Measurements from ENCODE around the gene HBB.

HBB gene

DNA sequence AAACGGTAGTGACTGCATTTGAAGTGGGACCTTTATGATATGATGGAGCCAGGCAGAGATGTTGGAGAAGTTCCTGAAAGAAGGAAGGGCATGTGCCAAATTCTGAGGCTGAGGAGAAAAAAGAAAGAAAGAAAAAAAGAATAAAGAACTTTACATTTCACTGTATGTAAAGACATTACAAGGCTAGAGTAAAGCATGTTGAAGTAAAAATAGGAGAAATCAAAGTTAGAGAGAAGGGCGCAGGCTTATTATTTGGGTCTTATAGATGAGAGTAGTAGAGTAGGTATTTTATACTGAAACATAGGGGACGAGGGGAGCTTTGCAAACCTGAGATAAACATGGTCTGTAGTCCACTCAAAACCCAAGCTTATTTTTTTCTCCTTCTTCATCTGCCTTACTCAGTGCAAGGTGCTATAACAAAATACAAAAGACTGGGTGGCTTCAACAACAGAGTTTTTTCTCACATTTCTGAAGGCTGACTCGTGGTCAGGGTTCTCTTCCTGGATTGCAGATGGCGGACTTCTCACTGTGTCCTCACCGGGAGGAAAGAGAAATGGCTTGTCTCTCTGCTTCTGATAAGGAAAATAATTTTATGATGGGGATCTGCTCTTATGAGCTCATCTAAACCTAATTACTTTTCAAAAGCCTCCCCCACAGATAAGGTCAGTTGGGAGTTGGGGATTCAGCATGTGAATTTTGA is 20.1 kb upstream of the HBB start:
- no peak for DNase-seq

DNA sequence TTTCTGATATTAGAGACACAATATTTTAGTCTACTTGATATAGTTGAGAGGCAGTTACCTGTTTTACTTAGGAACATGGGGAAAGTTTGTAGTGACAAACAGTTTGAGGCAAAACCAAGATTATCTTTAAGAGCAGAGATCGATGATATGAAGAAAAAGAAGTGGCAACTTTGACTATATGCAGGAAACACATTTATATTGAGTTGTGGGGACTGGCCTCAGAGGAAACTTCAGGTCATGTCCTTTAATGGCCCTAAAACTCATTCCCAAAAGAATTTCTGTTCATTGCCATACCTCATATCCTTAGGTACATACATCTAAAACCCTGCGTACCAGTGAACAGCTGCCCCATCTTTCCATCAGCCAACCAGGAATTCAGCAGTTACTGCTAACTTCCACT is 18.3 kb upstream of the HBB start:
- no peak for DNase-seq

DNA sequence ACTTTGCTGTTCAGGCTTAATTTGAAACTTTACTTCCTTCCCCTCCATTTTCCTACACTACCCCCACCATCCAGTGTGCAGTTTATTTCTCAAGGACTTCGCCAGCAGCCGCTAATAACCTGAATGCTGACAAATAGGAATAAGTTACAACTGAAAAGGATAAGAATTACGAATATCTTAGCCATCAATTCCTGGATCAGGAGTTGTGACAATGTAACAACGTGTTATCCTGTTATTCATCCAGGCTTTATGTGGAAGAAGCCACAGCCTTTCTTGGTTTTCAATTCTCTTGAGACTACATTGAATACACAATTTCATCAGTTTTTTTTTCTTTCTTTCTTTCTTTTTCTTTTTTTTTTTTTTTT is 16.9 kb upstream of the HBB start:
- DNase-seq = no peak

DNA sequence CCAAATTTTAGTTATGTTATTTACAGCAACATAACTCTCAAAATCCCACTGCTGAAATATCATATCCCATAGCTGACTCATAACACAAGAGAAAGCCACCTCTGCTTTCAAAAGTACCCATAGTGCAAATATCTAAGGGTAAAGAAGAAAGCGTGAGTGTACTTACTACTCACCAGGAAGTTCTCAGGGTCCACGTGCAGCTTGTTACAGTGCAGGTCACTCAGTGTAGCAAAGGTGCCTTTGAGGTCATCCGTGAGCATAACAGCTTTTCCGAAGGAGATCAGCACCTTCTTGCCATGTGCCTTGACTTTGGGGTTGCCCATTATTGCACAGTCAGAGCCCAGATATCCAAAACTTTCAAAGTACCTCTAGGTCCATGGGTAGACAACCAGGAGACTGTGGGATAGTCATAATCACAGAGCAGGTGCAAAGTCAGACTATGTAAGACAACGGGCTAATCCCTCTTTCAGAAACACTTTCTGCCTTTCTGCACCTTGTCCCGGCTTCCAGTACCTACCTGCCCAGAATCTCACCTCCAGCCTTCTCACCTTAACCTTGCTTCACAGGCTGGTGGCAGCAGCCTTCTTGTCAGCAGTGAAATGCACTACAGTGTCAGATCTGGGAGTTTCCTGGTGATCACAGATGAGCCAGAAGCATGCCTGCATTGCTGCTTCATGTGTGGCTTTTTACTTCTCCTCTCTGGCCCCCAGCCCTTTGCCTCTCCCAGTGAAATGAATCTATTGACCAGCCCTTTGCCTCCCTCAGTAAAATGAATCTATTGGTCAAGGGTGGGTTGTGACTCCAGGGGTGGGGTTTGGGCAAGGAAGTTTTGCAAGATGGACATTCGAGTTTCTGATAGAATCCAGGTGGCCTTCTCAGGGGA is 16.3 kb upstream of the HBB start:
- no peak for DNase-seq

DNA sequence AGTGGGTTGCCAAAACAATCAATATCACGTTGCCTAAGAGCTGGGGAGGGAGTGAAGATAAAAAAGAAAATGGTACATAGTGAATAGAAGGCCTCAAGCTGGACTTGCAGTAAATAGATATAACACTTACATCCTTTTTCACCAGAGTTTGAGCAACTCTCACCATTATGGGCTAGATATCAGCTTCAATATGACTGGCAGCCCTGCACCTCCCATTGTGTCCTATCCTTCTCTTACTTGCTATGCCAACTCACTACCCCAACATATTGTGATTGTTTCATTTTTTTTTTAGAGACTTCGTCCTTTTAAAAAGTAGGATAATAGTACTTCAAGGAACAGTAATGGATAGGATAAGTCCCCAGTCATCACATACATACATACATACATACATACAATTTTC is 15.3 kb upstream of the HBB start:
- DNase-seq = no peak

DNA sequence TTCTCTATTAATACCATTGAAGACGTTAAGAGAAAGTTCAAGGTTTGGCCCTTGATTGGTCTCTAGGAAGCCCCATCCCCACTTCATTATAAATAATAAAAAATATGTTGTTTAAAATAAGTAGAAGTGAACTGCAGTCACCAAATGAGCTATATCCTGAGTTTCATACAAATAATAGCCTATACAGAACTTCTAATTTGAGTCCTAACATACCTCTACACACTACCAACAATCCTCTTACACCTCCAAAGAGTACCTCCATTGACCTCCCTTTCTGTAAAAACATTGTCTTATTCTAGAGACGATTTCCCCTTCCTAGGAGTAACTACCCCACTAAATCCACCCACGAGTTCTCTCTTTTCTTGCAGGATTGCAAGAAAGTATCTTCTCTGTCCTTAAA is 14.6 kb upstream of the HBB start:
- no peak for DNase-seq

DNA sequence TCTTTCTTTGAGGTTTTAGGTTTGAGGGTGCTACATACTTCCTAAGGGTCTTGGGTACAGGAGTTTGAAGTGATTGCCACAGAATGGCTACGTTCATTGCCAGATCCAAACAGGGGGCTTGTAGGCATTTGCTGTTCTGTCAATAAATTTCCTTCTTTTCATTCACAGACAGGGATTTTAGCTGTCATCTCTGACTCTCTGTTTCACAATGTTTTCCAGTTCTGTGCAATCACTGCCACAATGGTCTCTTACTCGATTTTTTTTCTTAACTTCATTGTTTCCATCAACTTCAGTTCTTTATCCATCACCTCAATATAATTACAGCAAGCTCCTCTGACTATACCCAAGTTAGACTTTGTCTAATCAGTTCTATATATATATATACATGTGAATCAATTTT is 13.6 kb upstream of the HBB start:
- no peak for DNase-seq

DNA sequence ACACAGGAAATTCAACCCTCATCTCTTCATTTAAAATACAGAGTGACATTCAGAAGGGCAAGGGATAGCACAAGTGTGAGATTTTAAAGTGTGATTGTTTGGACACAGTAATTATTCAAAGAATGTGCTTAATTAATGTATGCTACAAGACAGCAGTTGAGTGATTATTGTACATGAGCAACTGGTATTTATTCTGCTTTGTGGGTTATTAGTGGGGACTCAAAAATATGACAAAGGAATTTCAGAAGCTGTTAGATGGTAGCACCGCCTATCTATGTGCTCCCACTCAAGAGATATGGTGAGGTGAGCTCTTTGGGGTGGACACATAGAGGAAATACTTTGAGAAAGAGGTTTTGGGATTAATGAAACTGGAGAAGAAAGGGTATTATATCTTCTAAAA is 13.2 kb upstream of the HBB start:
- no peak for DNase-seq

DNA sequence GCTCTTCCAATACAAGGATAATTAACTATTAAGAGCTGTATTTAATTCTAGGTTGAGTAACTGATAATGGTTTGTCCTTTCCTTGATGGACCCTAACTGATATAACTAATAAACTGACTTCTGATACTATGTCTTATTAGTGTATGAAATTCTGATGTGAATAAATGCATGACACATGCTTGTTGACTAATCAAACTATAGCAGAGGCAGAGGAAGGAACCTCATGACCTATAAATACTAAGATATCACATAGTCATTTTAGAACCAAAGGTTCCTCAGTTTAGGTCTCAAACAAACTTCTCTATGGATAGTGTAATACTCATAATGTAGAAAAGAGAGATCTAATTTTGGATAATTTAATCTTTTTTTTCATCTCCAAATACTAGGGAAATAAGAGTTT is 12.2 kb upstream of the HBB start:
- no peak for DNase-seq

DNA sequence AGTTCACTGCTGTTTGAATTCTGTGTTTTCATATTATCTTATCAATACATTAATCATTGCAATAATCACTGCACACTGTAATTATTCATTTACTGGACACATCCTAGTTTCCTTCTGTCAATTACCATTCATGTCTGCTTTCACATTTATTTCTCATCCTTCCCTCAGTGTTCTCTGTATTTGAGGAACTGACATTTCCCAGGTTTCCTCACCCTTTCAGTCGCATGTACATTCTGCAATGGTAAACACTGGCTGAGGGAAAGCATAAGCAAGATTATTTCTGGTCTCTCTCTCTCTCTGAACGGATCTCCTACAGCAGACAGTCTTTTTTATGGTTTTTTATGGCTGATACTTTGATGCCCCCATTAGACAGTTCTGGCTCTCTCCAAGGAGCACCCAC is 11.6 kb upstream of the HBB start:
- no peak for DNase-seq

DNA sequence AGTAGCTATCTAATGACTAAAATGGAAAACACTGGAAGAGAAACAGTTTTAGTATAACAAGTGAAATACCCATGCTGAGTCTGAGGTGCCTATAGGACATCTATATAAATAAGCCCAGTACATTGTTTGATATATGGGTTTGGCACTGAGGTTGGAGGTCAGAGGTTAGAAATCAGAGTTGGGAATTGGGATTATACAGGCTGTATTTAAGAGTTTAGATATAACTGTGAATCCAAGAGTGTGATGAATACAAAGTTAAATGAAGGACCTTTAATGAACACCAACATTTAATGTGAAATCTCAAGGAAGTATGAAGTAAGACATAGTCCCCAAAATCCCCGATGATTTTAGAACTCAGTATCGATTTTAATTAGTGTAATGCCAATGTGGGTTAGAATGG is 10.5 kb upstream of the HBB start:
- DNase-seq = no peak

DNA sequence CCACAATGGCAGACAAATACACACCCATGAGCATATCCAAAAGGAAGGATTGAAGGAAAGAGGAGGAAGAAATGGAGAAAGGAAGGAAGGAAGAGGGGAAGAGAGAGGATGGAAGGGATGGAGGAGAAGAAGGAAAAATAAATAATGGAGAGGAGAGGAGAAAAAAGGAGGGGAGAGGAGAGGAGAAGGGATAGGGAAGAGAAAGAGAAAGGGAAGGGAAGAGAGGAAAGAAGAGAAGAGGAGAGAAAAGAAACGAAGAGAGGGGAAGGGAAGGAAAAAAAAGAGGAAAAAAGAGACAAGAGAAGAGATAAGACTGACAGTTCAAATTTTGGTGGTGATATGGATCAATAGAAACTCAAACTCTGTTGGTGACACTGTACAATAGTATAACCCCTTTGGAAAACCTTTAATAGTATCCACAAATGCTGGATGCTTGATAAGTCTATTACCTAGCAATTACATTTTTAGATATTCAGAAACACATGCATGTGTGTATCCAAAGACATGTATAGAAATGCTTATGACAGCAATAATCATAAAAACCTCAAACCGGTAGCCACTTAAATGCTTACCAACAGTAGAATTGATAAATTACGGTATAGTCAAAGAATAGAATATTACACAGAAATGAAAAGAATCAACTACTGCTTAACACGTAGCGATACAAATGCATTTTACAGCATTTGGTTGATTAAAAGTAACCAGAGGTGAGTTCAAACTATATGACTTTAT is 8.7 kb upstream of the HBB start:
- no peak for DNase-seq

DNA sequence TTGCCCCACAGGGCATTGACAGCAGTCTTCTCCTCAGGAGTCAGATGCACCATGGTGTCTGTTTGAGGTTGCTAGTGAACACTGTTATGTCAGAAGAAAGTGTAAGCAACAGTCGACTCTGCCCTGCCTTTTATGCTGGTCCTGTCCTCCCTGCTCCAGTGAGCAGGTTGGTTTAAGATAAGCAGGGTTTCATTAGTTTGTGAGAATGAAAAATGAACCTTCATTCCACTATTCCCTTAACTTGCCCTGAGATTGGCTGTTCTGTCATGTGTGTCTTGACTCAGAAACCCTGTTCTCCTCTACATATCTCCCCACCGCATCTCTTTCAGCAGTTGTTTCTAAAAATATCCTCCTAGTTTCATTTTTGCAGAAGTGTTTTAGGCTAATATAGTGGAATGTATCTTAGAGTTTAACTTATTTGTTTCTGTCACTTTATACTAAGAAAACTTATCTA is 7.5 kb upstream of the HBB start, which contains the start of gene HBD:
Gene HBD, minus strand, starts transcription at position 103 of the 454 bp plus-strand sequence. Its CDS starts 50 bp downstream, at position 53.
- DNase-seq = no peak

DNA sequence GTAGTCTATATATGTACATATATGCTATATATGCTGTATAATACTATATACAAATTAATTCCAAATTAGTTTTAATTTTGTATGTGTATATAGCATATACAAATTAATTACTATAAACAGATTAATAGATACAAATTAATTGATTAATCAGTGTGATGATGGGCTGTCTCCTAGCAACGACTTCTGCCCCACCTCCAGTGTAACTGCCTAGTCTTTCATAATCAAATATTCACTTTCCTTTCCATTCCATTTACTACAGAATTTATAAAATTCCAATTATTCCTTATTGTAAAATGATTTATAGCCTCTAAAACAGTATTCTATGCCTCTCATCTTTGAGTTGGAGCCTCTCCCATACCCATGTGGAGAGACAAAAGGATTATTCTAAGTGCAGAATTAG is 6.4 kb upstream of the HBB start:
- DNase-seq = no peak

DNA sequence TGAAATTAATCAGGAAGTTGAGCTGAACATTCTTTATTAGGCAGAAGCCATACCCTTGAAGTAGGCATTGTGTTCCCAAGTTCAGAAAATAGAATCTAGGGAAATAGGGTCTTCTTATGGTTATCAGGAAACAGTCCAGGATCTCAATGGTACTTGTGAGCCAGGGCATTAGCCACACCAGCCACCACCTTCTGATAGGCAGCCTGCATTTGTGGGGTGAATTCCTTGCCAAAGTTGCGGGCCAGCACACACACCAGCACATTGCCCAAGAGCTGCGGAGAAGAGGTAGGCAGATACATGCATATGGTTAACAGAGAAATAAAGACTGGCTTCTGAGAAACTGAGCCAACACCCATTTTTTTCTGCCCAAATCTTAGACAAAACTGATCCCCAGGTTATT is 6.0 kb upstream of the HBB start:
- DNase-seq = no peak

DNA sequence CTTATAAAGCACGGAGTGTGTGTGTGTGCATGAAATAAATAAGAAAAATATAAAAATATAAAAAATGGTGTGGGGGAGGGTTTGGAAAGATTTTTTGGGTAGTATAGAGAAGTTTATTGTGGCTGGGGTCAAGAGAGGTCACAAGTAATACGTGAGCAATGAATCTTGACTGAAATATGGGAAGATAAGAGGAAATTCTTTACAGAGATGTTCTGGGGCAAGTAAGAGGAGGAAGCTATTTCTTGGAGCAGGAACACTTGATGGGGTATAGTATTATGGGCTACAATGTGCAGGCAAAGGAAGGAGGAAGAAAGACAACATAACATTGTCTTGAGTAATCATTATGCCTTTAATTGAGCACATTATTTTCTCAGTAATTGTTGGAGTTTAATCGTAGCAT is 5.3 kb upstream of the HBB start:
- DNase-seq = no peak

DNA sequence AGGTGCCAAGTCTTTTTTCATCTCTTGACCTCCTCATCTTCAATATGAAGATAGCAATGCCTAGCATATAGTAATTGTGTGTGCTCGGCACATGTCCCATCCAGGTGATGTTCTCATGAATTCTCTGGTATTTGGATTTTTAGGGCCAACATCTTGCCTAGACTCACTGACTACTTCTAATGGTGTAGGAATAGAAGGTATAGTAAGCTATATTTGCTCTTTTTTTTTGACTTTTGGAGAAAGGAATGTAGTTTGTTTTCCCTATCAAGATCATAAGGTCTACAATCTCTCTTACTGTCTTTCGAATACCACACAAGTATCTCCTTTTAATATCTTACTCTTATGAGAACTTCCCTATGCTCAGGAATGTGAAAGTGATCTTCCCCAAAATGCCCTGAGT is 4.2 kb upstream of the HBB start:
- DNase-seq = no peak

DNA sequence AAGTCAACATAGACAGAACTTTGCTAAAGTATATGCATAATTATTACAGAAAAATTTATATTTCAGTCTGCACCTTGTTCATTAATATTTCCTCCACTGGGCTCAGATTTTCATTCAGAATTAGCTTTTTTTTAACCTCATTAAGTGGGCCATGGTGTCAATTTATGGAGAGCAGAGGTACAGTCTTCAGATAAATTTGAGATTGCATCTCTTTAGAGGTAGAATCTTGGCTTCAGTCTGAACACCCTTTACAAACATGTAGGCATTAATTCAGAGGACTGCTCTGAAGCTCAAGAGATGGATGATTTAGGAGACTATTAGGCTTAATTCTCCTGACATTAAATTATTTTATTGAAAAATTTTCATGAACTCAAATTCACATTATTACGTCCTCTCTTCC is 3.4 kb upstream of the HBB start:
- no peak for DNase-seq

DNA sequence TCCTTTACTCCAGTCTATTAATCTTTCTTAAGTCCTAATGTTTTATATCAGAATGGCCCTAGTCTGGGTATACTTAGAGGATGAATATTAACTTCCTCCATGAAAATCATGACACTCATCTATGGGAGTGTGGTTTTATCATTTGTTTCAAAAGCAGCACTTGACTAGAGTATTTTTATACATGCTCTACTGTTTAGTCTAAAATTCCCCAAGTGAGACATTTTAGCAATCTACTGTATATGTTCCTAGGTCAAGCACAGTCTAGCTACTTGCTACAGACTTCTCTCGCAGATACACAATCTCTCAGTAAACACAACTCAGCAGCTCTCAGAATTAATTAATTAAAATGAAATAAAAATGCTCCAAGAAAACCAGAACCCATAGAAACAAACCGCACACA is 2.9 kb upstream of the HBB start:
- DNase-seq = no peak

DNA sequence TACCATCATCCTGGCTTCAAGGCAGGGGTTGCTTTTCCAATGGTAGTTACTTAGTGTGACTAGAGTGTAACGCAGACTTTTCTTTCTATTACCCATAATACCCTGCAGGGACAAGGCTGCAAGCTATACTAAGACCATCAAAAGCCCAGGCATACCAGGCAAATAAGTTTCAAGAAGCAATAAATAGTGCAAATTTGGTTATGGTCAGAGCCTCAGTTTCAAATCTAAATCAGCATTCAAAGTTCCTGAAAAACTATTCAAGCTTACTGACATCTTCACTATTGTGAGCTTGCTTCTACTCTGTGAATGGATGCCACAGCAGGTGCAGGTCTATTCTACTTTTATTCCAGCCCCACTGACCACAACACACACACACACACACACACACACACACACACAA is 2.5 kb upstream of the HBB start:
- DNase-seq = no peak

DNA sequence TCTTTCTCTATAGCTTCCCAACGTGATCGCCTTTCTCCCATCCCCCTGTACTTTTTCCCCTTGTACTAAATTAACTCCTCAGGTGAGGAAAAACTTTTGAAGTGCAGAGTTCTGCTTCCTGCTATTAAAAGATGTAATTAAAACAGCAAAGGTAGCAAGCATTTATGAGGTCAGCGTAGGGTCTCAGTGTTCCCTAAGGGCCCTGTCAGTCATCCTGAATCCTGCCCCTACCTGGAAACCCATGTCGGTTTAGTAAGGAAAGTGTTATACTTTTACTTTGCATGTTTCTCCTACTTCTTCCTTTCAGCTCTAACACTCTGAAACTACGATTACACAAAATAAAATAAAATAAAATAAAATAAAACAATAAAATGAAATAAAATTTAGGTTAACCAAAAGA is 1.3 kb upstream of the HBB start:
- DNase-seq = no peak

DNA sequence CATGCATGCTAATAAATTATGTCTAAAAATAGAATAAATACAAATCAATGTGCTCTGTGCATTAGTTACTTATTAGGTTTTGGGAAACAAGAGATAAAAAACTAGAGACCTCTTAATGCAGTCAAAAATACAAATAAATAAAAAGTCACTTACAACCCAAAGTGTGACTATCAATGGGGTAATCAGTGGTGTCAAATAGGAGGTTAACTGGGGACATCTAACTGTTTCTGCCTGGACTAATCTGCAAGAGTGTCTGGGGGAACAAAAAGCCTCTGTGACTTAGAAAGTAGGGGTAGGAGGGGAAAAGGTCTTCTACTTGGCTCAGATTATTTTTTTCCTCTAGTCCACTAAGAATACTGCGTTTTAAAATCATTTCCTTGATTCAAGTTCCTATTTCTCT is 810 bp upstream of the HBB start:
- DNase-seq = no peak

DNA sequence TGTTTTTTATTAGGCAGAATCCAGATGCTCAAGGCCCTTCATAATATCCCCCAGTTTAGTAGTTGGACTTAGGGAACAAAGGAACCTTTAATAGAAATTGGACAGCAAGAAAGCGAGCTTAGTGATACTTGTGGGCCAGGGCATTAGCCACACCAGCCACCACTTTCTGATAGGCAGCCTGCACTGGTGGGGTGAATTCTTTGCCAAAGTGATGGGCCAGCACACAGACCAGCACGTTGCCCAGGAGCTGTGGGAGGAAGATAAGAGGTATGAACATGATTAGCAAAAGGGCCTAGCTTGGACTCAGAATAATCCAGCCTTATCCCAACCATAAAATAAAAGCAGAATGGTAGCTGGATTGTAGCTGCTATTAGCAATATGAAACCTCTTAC is 1.4 kb downstream of the HBB start:
- no peak for DNase-seq
